ENCODE data around the gene ZNF865.

Gene ZNF865

GRCh38 chr19:55586976-55587668 lies 18.3 kb upstream of the ZNF865 start:
- DNase-seq (ENCODE audit: low read depth) = no peak

GRCh38 chr19:55588738-55589137 lies 16.7 kb upstream of the ZNF865 start:
- DNase-seq (ENCODE audit: low read depth) = no peak

DNA sequence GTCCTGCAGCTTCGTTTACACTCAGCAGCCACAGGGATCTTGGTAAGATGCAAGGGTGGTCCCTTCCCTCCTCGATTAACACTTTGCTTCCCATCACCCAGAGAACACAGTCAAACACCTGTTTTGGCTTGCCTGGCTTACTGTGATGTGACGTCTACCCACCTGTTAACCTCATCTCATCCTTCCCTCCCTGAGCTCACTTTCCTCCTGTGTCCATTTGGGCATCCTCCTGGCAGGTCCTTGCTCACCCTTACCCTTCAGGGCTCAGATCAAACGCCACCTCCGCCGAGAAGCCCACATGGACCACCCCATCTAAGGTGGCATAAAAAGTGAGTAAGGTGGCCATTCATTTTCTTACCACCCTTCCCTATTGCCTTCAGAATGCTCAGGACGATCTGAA lies 15.3 kb upstream of the ZNF865 start:
- DNase-seq (ENCODE audit: low read depth) = no peak

DNA sequence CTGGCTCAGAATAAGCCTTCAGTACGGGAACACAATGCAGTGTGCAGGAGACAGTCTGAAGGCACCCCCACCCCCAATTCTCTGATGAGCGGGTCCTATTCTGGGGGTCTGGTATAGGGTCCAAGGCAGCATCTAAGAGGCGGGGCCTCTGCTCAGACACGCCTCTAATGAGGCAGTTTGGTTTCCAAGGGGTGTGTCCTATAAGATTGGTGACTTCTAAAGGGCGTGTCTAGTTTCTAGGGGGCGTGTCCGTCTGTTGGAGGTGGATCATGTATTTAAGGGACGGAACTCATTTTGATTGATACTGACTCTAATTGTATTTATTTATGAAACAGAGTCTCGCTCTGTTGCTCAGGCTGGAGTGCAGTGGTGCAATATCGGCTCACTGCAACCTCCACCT lies 14.8 kb upstream of the ZNF865 start:
- no peak for DNase-seq (ENCODE audit: low read depth)

- no peak for DNase-seq (ENCODE audit: low read depth)
These were observed 13.9 kb upstream of the ZNF865 start for GRCh38 chr19:55591555-55591954.

DNA sequence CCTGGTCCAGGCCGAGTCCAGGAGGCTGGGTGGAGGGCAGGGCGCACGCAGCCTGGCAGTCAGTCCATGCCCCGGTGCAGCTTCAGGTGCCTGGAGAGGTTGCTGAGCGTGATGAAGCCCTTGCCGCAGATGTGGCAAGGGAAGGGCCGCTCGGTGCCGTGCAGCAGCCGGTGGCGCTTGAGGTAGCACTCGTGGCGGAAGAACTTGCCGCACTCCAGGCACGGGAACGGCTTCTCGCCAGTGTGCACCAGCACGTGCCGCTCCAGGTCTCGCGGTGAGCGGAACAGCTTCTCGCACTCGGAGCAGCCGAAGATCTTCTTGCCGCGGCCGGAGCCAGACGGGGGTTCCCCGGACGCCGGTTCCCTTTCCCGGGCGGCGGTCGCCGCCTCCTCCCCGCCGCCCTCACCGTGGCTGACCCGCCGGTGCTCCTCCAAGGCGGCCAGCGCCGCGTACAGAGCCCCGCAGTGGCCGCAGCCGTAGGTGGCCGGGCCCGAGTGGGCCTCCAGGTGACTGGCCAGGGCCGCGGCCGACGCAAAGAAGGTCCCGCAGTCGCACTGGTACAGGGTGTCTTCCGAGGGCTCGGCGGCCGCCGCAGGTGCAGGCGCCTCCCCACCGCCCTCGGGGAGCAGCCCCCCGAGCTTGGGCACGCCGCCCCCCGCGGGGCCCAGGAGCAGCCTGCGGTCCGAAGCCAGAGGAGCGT lies 12.9 kb upstream of the ZNF865 start:
- DNase-seq (ENCODE audit: low read depth) = no peak

DNA sequence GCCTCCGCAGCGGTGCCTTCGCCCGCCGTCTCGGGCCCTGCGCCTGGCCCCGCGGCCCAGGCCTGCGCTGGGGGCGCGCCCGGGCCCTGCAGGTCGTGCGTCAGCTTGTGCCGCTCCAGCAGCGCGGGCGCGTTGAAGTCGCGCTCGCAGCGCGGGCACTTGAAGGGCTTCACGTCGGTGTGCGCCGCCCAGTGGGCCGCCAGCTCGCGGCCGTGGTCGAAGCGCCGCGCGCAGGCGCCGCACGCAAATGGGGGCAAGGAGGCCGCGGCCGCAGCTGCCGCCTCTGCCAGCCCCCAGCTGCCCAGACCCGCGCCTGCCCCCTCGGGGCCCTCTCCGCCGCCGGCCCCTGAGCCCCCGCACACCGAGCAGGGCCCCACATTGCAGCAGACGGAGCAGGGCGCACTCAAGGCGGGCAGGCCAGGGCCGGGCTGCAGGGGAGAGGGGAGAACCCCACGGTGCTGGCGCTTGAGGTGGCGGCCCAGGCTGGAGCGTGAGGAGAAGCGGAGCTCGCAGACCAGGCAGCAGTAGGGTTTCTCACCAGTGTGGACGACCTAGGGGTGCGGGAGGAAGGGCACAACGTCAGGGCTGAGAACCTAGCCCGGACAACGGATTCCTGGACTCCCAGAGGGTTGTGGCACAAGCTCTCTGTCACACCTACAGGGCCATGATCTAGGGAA lies 12.2 kb upstream of the ZNF865 start:
- DNase-seq (ENCODE audit: low read depth) = no peak

DNA sequence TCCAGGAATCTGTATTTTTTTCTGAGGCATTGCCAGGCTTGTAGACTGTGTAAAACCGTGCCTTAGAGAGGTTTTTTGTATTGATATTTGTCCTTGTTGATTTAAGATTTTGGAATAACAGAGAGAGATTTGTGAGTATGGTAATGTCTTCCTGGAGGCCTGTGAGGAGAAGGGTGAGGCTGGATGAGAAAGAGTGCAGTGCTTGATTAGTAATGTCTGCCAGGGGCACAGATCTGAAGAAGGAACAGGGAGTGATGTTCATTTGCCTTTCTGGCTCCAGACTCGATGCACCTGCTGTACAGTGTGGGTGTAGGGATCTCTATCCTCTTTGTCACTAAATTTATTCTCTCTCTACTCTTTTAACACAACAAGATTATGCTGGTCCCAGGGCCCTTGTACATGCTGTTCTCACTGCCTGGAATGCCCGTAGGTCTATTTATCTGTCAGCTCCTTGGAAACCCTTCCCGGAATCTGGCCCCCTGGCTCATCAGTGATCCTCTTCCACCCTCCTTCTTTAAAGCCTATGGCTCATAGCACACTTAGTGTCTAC lies 10.4 kb upstream of the ZNF865 start:
- DNase-seq (ENCODE audit: low read depth) = no peak

DNA sequence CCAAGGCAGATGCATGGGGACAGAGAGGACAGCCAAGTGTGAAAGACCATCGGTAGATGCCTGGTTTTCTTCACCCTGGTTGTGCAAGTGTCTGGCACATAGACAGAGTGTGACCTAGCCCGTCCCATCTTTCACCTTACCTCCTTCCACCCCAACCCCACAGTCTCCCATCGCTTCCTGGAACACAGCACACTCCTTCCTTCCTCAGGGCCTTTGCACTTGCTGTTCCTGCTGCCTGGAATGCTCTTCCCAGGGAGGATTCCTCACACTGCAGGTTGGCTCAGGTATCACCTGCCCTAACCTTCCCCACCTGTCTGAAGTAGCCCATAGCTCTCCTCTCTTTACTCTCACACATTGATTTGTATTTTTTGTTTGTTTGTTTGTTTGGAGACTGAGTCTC lies 9.1 kb upstream of the ZNF865 start:
- no peak for DNase-seq (ENCODE audit: low read depth)

GRCh38 chr19:55597501-55597921 lies 7.9 kb upstream of the ZNF865 start:
- no peak for DNase-seq (ENCODE audit: low read depth)

GRCh38 chr19:55598034-55598433 lies 7.4 kb upstream of the ZNF865 start:
- DNase-seq (ENCODE audit: low read depth) = no peak

- DNase-seq (ENCODE audit: low read depth) = peak; percentile 82
These were observed 6.6 kb upstream of the ZNF865 start for GRCh38 chr19:55598719-55599467.

DNA sequence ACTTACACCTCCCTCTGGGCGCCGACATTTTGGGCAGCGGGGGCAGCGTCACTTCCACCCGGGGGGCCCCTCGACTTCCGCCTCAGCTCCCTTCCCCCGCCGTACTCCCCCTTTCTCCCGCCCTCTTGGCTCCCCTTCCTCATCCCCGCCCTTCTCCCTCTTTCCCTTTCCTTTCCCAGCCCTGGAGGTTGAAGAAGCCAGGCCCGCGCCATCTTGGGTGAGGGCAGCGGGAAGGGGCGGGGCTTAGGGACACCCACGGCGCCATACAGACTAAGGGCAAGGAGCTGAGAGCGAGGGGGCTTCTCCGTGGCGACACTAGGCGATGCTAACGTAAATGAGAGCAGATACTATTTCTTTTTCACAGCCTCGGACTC lies 6.0 kb upstream of the ZNF865 start, which contains the start of gene FIZ1:
Gene FIZ1, minus strand, starts transcription at position 50 of the 374 bp plus-strand sequence. CDS start 1,652 bp downstream, outside the sequence.
- DNase-seq (ENCODE audit: low read depth) = peak; percentile 96

DNA sequence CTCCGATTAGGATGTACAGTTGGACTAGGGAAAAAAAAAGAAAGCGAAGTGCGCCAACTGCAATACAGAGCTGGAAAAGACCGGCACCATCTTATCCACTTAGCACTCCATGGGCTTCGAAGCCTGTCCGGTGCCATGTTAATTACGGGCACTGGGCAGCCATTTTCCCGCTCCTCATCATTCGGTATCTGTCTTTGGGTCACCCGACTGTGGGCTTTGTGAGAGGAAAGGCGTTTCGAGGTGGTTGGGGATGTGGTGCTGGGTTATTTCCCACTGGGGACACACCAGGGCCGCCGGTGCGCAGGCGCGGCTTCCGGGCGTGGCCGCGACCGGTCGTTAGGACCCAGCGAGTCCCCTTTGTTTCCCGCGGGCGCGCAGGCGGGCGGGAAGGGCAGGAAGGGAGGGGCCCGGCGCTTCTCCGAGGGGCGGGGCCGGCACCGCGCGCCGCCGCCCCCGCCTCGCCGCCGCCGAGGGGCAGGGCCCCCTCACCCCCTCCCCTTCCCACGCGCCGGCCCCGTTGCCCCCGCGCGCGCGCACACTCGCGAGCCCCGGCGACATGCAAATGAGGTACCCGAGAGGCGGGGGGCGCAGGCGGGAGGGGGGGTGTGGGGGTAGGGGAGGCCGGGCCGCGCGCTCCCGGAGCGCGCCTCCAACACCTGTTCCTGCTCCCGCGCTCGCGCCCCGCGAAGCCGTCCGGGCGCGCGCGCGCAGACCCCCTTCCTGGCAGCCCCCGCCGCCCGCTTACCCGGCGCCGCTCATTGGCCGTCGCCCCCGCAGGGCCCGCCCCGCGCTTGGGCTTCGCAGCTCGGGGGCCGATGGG lies 5.4 kb upstream of the ZNF865 start, which contains the start of gene ZNF524:
Gene ZNF524, plus strand, starts transcription at position 447 of the 820 bp plus-strand sequence. CDS start 1,825 bp downstream, outside the sequence.
- peak; percentile 87 for DNase-seq (ENCODE audit: low read depth)

DNA sequence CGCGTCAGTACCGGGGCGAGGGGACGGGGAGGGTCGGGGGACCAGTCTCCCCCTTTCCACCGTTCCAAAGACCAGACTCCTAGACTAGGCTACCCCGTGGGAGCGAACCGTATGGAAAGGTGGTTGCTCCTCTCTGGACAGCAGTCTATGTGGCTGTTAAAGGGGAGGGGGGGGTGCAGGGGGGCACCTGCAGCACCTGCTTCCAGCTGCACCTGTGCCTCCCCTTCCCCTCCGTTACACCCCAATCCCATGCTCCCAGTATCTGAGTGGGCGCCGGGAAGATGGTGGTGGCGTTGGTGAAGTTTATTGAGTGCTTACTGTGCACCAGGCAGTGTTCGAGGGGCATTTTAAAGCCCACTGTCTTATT lies 4.8 kb upstream of the ZNF865 start:
- DNase-seq (ENCODE audit: low read depth) = no peak

- no peak for DNase-seq (ENCODE audit: low read depth)
These were observed 4.4 kb upstream of the ZNF865 start for GRCh38 chr19:55601084-55601483.

GRCh38 chr19:55602104-55603001 lies 3.1 kb upstream of the ZNF865 start:
- DNase-seq (ENCODE audit: low read depth) = no peak

GRCh38 chr19:55603115-55603514 lies 2.3 kb upstream of the ZNF865 start:
- DNase-seq (ENCODE audit: low read depth) = no peak

- no peak for DNase-seq (ENCODE audit: low read depth)
These were observed 1.7 kb upstream of the ZNF865 start for GRCh38 chr19:55603581-55604292.
